ENCODE measurements around the gene JAML. TPM values are rescaled to one million over a fixed set of nuclear protein-coding genes. Genes with fewer than 3 reads are reported as not detected.

The JAML gene
- total RNA-seq, 1 donor from 2014 or later: 2.5 TPM

GRCh38 chr11:118226781-118227180 is 2.0 kb upstream of the JAML start:
- no peak for TF ChIP-seq CTCF (IDR thresholded peaks at IDR 0.05; ENCODE audit: insufficient read depth, low read length, poor library complexity, severe bottlenecking)
- H3K4me3 ChIP-seq (ENCODE audit: low read depth, low read length): no peak overlapping the region
- H3K27me3 ChIP-seq (ENCODE audit: control insufficient read depth, insufficient read depth, low read length): peaks cover 4% of the 10 kb centered on the region
- H3K36me3 ChIP-seq (ENCODE audit: control insufficient read depth, insufficient read depth, low read length): no peaks in the 10 kb centered on the region
- DNase-seq (ENCODE audit: low read depth): no peak

GRCh38 chr11:118226296-118226695 is 1.5 kb upstream of the JAML start:
- peaks cover 7% of the 10 kb centered on the region for H3K27me3 ChIP-seq (ENCODE audit: control insufficient read depth, insufficient read depth, low read length)
- TF ChIP-seq CTCF (IDR thresholded peaks at IDR 0.05; ENCODE audit: insufficient read depth, low read length, poor library complexity, severe bottlenecking): no peak
- H3K4me3 ChIP-seq (ENCODE audit: low read depth, low read length): no peak overlapping the region
- H3K36me3 ChIP-seq (ENCODE audit: control insufficient read depth, insufficient read depth, low read length): no peaks in the 10 kb centered on the region
- DNase-seq (ENCODE audit: low read depth): no peak

- no peak for TF ChIP-seq CTCF (IDR thresholded peaks at IDR 0.05; ENCODE audit: insufficient read depth, low read length, poor library complexity, severe bottlenecking)
- H3K36me3 ChIP-seq (ENCODE audit: control insufficient read depth, insufficient read depth, low read length): no peaks in the 10 kb centered on the region
- no peak overlapping the region for H3K4me3 ChIP-seq (ENCODE audit: low read depth, low read length)
- H3K27me3 ChIP-seq (ENCODE audit: control insufficient read depth, insufficient read depth, low read length): peaks cover 16% of the 10 kb centered on the region
- no peak for DNase-seq (ENCODE audit: low read depth)
These were observed 819 bp downstream of the JAML start for GRCh38 chr11:118223992-118224391.

GRCh38 chr11:118223570-118223969 is 1.2 kb downstream of the JAML start:
- H3K27me3 ChIP-seq (ENCODE audit: control insufficient read depth, insufficient read depth, low read length): peaks cover 16% of the 10 kb centered on the region
- no peak for DNase-seq (ENCODE audit: low read depth)

GRCh38 chr11:118222437-118222836 is 2.4 kb downstream of the JAML start:
- DNase-seq (ENCODE audit: low read depth): no peak
- Histone ChIP-seq H3K27me3 (ENCODE audit: control insufficient read depth, insufficient read depth, low read length) (peaks cover 16% of the 10 kb centered on the region), H3K36me3 (ENCODE audit: control insufficient read depth, insufficient read depth, low read length) (no peaks in the 10 kb centered on the region), H3K4me3 (ENCODE audit: low read depth, low read length) (no peak overlapping the region)
- TF ChIP-seq CTCF (IDR thresholded peaks at IDR 0.05; ENCODE audit: insufficient read depth, low read length, poor library complexity, severe bottlenecking): no peak

More at GRCh38 chr11:118223570-118223969, 1.2 kb downstream of the JAML start:
- no peak for TF ChIP-seq CTCF (IDR thresholded peaks at IDR 0.05; ENCODE audit: insufficient read depth, low read length, poor library complexity, severe bottlenecking)
- Histone ChIP-seq H3K36me3 (ENCODE audit: control insufficient read depth, insufficient read depth, low read length) (no peaks in the 10 kb centered on the region), H3K4me3 (ENCODE audit: low read depth, low read length) (no peak overlapping the region)

- Histone ChIP-seq H3K27me3 (ENCODE audit: control insufficient read depth, insufficient read depth, low read length) (peaks cover 16% of the 10 kb centered on the region), H3K4me3 (ENCODE audit: low read depth, low read length) (no peak overlapping the region), H3K36me3 (ENCODE audit: control insufficient read depth, insufficient read depth, low read length) (no peaks in the 10 kb centered on the region)
- TF ChIP-seq CTCF (IDR thresholded peaks at IDR 0.05; ENCODE audit: insufficient read depth, low read length, poor library complexity, severe bottlenecking): no peak
- DNase-seq (ENCODE audit: low read depth): no peak
These were observed 3.4 kb downstream of the JAML start for GRCh38 chr11:118221419-118221818.

Data from kidney epithelial cell (primary cell).